DND-41 (cell line): ENCODE measurements around the gene RALGPS1.
A peak's percentile ranks its signal among the peaks of the same experiment; 100 is the strongest.

Source experiments
- ATAC-seq: fragments of 200-7000 bp; cut with Tn5 transposase; 3 replicates; pipeline ENCODE4 v1.9.1; 2021; ENCODE audit warnings: low read depth; ENCODE audit not compliant: insufficient read depth
- DNase-seq: peaks from one replicate; pipeline ENCODE4 v3.0.0-alpha.2; 2020
- H2AFZ ChIP-seq: 2 replicates; pipeline ENCODE4 v1.6.0; 2012; ENCODE audit warnings: low read depth, low read length
- H3K27ac ChIP-seq: 2 replicates; pipeline ENCODE4 v1.5.1; 2012; ENCODE audit warnings: low read length, inconsistent platforms
- H3K27me3 ChIP-seq: fragments of 200-600 bp; sonication (generic); 2 replicates; pipeline ENCODE4 v1.6.0; 2012; ENCODE audit warnings: low read length, mild to moderate bottlenecking, inconsistent platforms; ENCODE audit not compliant: insufficient read depth, poor library complexity
- H3K36me3 ChIP-seq: 2 replicates; pipeline ENCODE4 v1.5.1; 2012; ENCODE audit warnings: low read length, inconsistent platforms; ENCODE audit not compliant: insufficient read depth
- H3K4me1 ChIP-seq: 2 replicates; pipeline ENCODE4 v1.5.1; 2012; ENCODE audit warnings: mild to moderate bottlenecking, low read length; ENCODE audit not compliant: insufficient read depth
- H3K4me2 ChIP-seq: 2 replicates; pipeline ENCODE4 v1.6.0; 2012; ENCODE audit warnings: mild to moderate bottlenecking, moderate library complexity, low read length, inconsistent platforms; ENCODE audit not compliant: insufficient read depth
- H3K4me3 ChIP-seq, 2 experiments: fragments of 200-600 bp in 1 of 2; shearing (Covaris generic) in 1 of 2; 2 replicates each; pipeline ENCODE4 v1.5.1; 2012 to 2016; ENCODE audit warnings: inconsistent platforms in 2 of 2, low read length in 2 of 2, mild to moderate bottlenecking in 2 of 2, low read depth in 1 of 2, moderate library complexity in 1 of 2
- H3K79me2 ChIP-seq: 2 replicates; pipeline ENCODE4 v1.6.0; 2012; ENCODE audit warnings: low read length, inconsistent platforms; ENCODE audit not compliant: insufficient read depth
- H3K9ac ChIP-seq: 2 replicates; pipeline ENCODE4 v1.6.0; 2012; ENCODE audit warnings: low read depth, mild to moderate bottlenecking, inconsistent platforms, low read length, moderate library complexity
- H3K9me3 ChIP-seq: 2 replicates; pipeline ENCODE4 v1.5.1; 2012; ENCODE audit warnings: low read length, moderate library complexity, mild to moderate bottlenecking, inconsistent platforms; ENCODE audit not compliant: insufficient read depth, severe bottlenecking
- H4K20me1 ChIP-seq: 2 replicates; pipeline ENCODE4 v1.6.0; 2012; ENCODE audit warnings: low read length; ENCODE audit not compliant: insufficient read depth
- EZH2 ChIP-seq: IDR thresholded peaks from 3 replicates; pipeline ENCODE4 v1.6.1; 2012; ENCODE audit warnings: borderline replicate concordance, low read depth, mild to moderate bottlenecking, moderate library complexity, low read length, inconsistent platforms; ENCODE audit not compliant: severe bottlenecking
- TF ChIP-seq, protein P1 (sequence below): IDR thresholded peaks from 2 replicates; pipeline ENCODE4 v1.5.1; 2012; ENCODE audit warnings: borderline replicate concordance, low read length, moderate library complexity, mild to moderate bottlenecking; ENCODE audit not compliant: poor library complexity, severe bottlenecking; ENCODE audit errors: extremely low read depth

The RALGPS1 gene

DNA sequence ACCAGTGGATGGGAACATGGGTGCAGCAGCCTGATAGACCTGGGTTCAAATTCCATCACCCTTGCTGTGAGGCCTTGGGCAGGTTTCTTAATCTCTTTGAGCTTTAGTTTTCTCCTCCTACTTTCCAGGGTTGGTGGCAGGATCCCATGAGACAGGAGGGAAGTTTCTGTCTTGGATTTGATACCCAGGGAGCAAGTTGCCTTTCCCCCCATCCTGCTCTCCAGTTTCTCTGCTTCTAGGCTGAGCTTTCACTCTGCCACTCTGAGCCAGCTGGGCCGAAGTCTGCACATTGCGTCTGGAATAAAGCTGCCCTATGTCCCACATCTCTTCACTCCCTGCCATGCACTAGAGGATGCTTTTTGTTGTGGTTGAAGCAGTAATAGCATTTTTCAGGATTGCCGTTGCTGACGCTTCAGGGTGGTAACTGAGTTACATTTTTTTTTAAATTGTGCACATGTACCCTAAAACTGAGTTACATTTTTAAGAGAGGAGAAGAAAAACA lies 248.3 kb downstream of the RALGPS1 start:
- Histone ChIP-seq H3K4me3 (no peak overlapping the region), H4K20me1 (0 out of 2 replicates have a peak, but pooled peaks cover 4% of the 10 kb centered on the region), H3K4me1 (no peaks in the 10 kb centered on the region), H3K4me2 (no peak overlapping the region), H3K27me3 (peaks cover 25% of the 10 kb centered on the region), H3K36me3 (no peaks in the 10 kb centered on the region), H3K9me3 (no peaks in the 10 kb centered on the region), H3K27ac (no peak overlapping the region), H3K9ac (no peak overlapping the region), H3K79me2 (no peaks in the 10 kb centered on the region), H2AFZ (no peak overlapping the region)
- TF ChIP-seq EZH2 = no peak
- DNase-seq (no peak), ATAC-seq (no peak)

DNA sequence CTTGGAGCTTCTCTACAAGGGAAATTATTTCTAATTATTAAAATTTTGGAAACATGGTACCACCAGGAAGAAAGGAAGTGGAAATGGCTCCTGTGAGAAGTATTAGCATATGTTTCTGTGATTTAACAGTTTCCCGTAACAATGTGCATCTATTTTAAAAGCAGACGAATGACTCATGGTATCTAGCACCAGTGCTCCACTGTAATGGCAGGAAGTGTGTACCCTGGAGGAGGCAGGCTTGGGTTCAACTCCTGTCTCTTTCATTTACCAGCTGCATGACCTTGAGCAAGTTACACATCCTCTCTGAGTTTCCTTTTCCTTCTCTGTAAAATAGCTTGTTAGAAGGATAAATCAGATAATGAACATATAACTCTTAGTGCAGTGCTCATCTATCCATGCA lies 248.8 kb downstream of the RALGPS1 start:
- Histone ChIP-seq H3K4me1 (no peaks in the 10 kb centered on the region), H3K27ac (no peak overlapping the region), H3K4me2 (no peak overlapping the region), H3K79me2 (no peaks in the 10 kb centered on the region), H3K4me3 (no peak overlapping the region), H3K9ac (no peak overlapping the region), H3K36me3 (no peaks in the 10 kb centered on the region), H2AFZ (no peak overlapping the region), H3K9me3 (no peaks in the 10 kb centered on the region), H3K27me3 (peaks cover 30% of the 10 kb centered on the region), H4K20me1 (0 out of 2 replicates have a peak, but pooled peaks cover 4% of the 10 kb centered on the region)
- TF ChIP-seq, protein P1, sequence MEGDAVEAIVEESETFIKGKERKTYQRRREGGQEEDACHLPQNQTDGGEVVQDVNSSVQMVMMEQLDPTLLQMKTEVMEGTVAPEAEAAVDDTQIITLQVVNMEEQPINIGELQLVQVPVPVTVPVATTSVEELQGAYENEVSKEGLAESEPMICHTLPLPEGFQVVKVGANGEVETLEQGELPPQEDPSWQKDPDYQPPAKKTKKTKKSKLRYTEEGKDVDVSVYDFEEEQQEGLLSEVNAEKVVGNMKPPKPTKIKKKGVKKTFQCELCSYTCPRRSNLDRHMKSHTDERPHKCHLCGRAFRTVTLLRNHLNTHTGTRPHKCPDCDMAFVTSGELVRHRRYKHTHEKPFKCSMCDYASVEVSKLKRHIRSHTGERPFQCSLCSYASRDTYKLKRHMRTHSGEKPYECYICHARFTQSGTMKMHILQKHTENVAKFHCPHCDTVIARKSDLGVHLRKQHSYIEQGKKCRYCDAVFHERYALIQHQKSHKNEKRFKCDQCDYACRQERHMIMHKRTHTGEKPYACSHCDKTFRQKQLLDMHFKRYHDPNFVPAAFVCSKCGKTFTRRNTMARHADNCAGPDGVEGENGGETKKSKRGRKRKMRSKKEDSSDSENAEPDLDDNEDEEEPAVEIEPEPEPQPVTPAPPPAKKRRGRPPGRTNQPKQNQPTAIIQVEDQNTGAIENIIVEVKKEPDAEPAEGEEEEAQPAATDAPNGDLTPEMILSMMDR = no peak
- no peak for TF ChIP-seq EZH2
- peak; percentile 64; the same call in 1 of the 3 replicates for ATAC-seq
- no peak for DNase-seq

DNA sequence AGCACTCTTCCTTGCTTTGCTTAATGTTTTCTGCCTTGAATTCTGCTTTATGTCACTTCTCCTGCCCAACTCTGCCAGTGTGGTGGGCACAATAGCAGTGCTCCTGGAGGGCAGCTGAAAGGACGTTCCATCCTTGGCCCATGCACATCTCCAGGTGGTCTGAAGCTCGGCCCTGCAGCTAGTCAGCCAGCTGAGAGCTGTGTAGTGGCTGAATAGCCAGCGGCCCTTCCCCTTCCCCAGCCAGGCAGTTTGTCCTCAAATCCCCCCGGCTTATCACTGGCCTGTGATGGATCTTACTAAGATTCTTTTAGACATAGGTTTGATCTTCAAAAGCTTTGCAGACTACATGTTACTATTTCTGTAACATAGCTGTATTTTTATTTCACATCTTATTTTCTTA lies 250.5 kb downstream of the RALGPS1 start:
- TF ChIP-seq, protein P1 = no peak
- TF ChIP-seq EZH2 = no peak
- Histone ChIP-seq H3K4me1 (no peaks in the 10 kb centered on the region), H3K4me2 (no peak overlapping the region)

DNA sequence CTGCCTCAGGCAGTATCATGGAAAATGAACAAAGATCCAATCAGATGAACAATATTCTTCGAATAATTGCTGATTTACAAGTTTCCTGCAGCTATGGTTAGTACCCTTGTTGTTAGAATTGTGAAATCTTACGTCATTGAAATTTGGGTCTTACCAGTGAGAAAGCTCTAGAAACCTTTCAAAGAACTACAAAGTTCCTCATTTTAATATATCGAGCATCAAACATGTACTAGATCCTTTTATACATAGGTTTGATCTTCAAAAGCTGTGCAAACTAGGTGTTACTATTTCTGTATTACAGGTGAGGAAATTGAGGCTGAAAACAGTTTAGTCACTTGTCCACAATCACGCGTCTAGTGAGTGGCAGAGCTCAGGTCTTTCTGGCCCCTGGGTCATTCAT lies 251.5 kb downstream of the RALGPS1 start:
- Histone ChIP-seq H2AFZ (no peak overlapping the region), H3K9ac (no peak overlapping the region)
- no peak for ATAC-seq

More for the DNA sequence above, 250.5 kb downstream of the RALGPS1 start:
- no peak for DNase-seq
- no peak overlapping the region for H3K27ac ChIP-seq
- H3K36me3 ChIP-seq = no peaks in the 10 kb centered on the region
- no peak for ATAC-seq
- peaks cover 25% of the 10 kb centered on the region for H3K27me3 ChIP-seq
- H3K4me3 ChIP-seq = no peak overlapping the region
- H4K20me1 ChIP-seq = 0 out of 2 replicates have a peak, but pooled peaks cover 4% of the 10 kb centered on the region
- no peaks in the 10 kb centered on the region for H3K9me3 ChIP-seq
- H3K79me2 ChIP-seq = no peaks in the 10 kb centered on the region
- H2AFZ ChIP-seq = no peak overlapping the region
- no peak overlapping the region for H3K9ac ChIP-seq

More for the DNA sequence above, 251.5 kb downstream of the RALGPS1 start:
- no peak for DNase-seq
- Histone ChIP-seq H3K79me2 (no peaks in the 10 kb centered on the region), H3K27ac (no peak overlapping the region), H3K4me2 (no peak overlapping the region), H3K4me3 (no peak overlapping the region), H3K36me3 (no peaks in the 10 kb centered on the region), H3K9me3 (no peaks in the 10 kb centered on the region), H4K20me1 (0 out of 2 replicates have a peak, but pooled peaks cover 4% of the 10 kb centered on the region), H3K27me3 (peaks cover 20% of the 10 kb centered on the region), H3K4me1 (no peaks in the 10 kb centered on the region)
- TF ChIP-seq EZH2 = no peak
- TF ChIP-seq, protein P1 = no peak
